Neural cell (in vitro differentiated cells): Measurements from ENCODE around the gene NEURL1. TPM values are rescaled to one million over a fixed set of nuclear protein-coding genes. Genes with fewer than 3 reads are reported as not detected.

Experiments
- H2AFZ ChIP-seq: fragments of 200-600, 300-800 bp; sonication (generic), shearing (Covaris generic); 2 replicates; pipeline ENCODE4 v1.6.0; 2014; ENCODE audit warnings: low read depth, mild to moderate bottlenecking, antibody characterized with exemption, low read length, moderate library complexity
- H3F3A ChIP-seq: fragments of 200-600 bp; shearing (Covaris generic); 2 replicates; pipeline ENCODE4 v1.6.1; 2016; ENCODE audit warnings: mild to moderate bottlenecking, moderate library complexity, mixed read lengths, antibody characterized with exemption, low read length; ENCODE audit not compliant: insufficient read depth, poor library complexity, severe bottlenecking
- H3K27ac ChIP-seq: fragments of 200-600, 300-800 bp; sonication (generic), shearing (Covaris generic); 2 replicates; pipeline ENCODE4 v1.5.1; 2014; ENCODE audit warnings: mild to moderate bottlenecking, low read length, moderate library complexity
- H3K27me3 ChIP-seq: fragments of 300-800, 200-600 bp; sonication (generic), shearing (Covaris generic); 2 replicates; pipeline ENCODE4 v1.6.0; 2014; ENCODE audit warnings: mild to moderate bottlenecking, low read depth, low read length, moderate library complexity; ENCODE audit not compliant: insufficient read depth
- H3K36me3 ChIP-seq: fragments of 300-800, 200-600 bp; sonication (generic), shearing (Covaris generic); 2 replicates; pipeline ENCODE4 v1.5.1; 2014; ENCODE audit warnings: mild to moderate bottlenecking, antibody characterized with exemption, low read length, moderate library complexity; ENCODE audit not compliant: insufficient read depth
- H3K4me2 ChIP-seq: fragments of 300-800, 200-600 bp; sonication (generic), shearing (Covaris generic); 2 replicates; pipeline ENCODE4 v1.6.0; 2014; ENCODE audit warnings: mild to moderate bottlenecking, low read length
- H3K4me3 ChIP-seq: fragments of 300-800, 200-600 bp; sonication (generic), shearing (Covaris generic); 2 replicates; pipeline ENCODE4 v1.5.1; 2014; ENCODE audit warnings: mild to moderate bottlenecking, low read length, moderate library complexity
- H3K79me2 ChIP-seq: fragments of 200-600 bp; shearing (Covaris generic); replicated peaks from 2 replicates; pipeline ENCODE4 v1.6.0; 2014; ENCODE audit warnings: mild to moderate bottlenecking, low read length, moderate library complexity; ENCODE audit not compliant: insufficient read depth
- H3K9ac ChIP-seq: fragments of 300-800, 200-600 bp; sonication (generic), shearing (Covaris generic); 2 replicates; pipeline ENCODE4 v1.6.1; 2016; ENCODE audit warnings: mild to moderate bottlenecking, low read length, mixed read lengths
- H3K9me2 ChIP-seq: fragments of 200-600 bp; shearing (Covaris generic); 2 replicates; pipeline ENCODE4 v1.6.1; 2016; ENCODE audit warnings: mild to moderate bottlenecking, low read length, mixed read lengths; ENCODE audit not compliant: insufficient read depth
- H3K9me3 ChIP-seq: fragments of 200-600, 300-800 bp; sonication (generic), shearing (Covaris generic); 2 replicates; pipeline ENCODE4 v1.6.1; 2016; ENCODE audit warnings: mild to moderate bottlenecking, mixed run types, low read length, moderate library complexity, mixed read lengths
- H4K20me1 ChIP-seq: fragments of 200-600 bp; shearing (Covaris generic); 2 replicates; pipeline ENCODE4 v1.6.1; 2016; ENCODE audit warnings: mild to moderate bottlenecking, mixed run types; ENCODE audit not compliant: insufficient read depth
- CTCF ChIP-seq: fragments of 450-650 bp; IDR thresholded peaks from 2 replicates; pipeline ENCODE4 v1.5.1; 2014; ENCODE audit warnings: antibody characterized with exemption, mild to moderate bottlenecking, moderate library complexity; ENCODE audit not compliant: poor library complexity, severe bottlenecking
- EP300 ChIP-seq: fragments of 450-650 bp; conservative IDR thresholded peaks from 2 replicates; pipeline ENCODE4 v1.6.1; 2014; ENCODE audit warnings: antibody characterized with exemption, mild to moderate bottlenecking, moderate library complexity; ENCODE audit not compliant: poor library complexity, severe bottlenecking
- EZH2 ChIP-seq: fragments of 200-600, 300-800 bp; shearing (Covaris generic), sonication (generic); IDR thresholded peaks from 2 replicates; pipeline ENCODE4 v1.6.1; 2014; ENCODE audit warnings: antibody characterized with exemption, low read length, borderline replicate concordance, mild to moderate bottlenecking; ENCODE audit not compliant: insufficient read depth, poor library complexity, severe bottlenecking
- MXI1 ChIP-seq: fragments of 450-650 bp; conservative IDR thresholded peaks from 2 replicates; pipeline ENCODE4 v1.6.1; 2014; ENCODE audit warnings: antibody characterized with exemption, mild to moderate bottlenecking; ENCODE audit not compliant: poor library complexity, severe bottlenecking
- POLR2AphosphoS5 ChIP-seq: IDR thresholded peaks from 2 replicates; pipeline ENCODE4 v1.6.1; 2012
- RAD21 ChIP-seq: fragments of 450-650 bp; conservative IDR thresholded peaks from 2 replicates; pipeline ENCODE4 v1.6.1; 2014; ENCODE audit warnings: antibody characterized with exemption, mild to moderate bottlenecking, moderate library complexity
- REST ChIP-seq: IDR thresholded peaks from 2 replicates; pipeline ENCODE4 v1.6.1; 2012; ENCODE audit warnings: borderline replicate concordance
- SMC3 ChIP-seq: fragments of 450-650 bp; conservative IDR thresholded peaks from 2 replicates; pipeline ENCODE4 v1.6.1; 2014; ENCODE audit warnings: antibody characterized with exemption, mild to moderate bottlenecking, moderate library complexity; ENCODE audit not compliant: poor library complexity
- TAF1 ChIP-seq: IDR thresholded peaks from 2 replicates; pipeline ENCODE4 v1.6.1; 2012; ENCODE audit warnings: low read depth
- polyA plus RNA-seq: library from polyadenylated mRNA; depleted of rRNA; stranded (reverse); fragments of >200 nt; gene quantifications from 2 replicates; pipeline ENCODE4 v1.2.3, GENCODE V29; 2014

The NEURL1 gene
- polyA plus RNA-seq, 1 donor from 2014 or later = 12.3 TPM

GRCh38 chr10:103590060-103590459 is 96.6 kb downstream of the NEURL1 start:
- Histone ChIP-seq H2AFZ (no peak overlapping the region), H3K9me2 (no peaks in the 10 kb centered on the region), H3K9ac (no peak overlapping the region), H3K4me2 (no peak overlapping the region), H3K36me3 (no peaks in the 10 kb centered on the region), H3F3A (no peaks in the 10 kb centered on the region), H3K27me3 (no peaks in the 10 kb centered on the region), H3K27ac (no peak overlapping the region), H4K20me1 (no peaks in the 10 kb centered on the region), H3K9me3 (no peaks in the 10 kb centered on the region), H3K79me2 (no peaks in the 10 kb centered on the region), H3K4me3 (no peak overlapping the region)
- TF ChIP-seq EZH2 = no peak
- TF ChIP-seq EP300 = no peak
- TF ChIP-seq MXI1 = no peak
- no peak for TF ChIP-seq CTCF
- no peak for TF ChIP-seq REST
- no peak for TF ChIP-seq RAD21
- TF ChIP-seq TAF1 = no peak
- no peak for TF ChIP-seq SMC3
- TF ChIP-seq POLR2AphosphoS5 = no peak

GRCh38 chr10:103590744-103591291 is 97.3 kb downstream of the NEURL1 start:
- no peaks in the 10 kb centered on the region for H3K9me3 ChIP-seq
- no peaks in the 10 kb centered on the region for H4K20me1 ChIP-seq
- H2AFZ ChIP-seq = no peak overlapping the region
- no peak overlapping the region for H3K9ac ChIP-seq
- H3K4me3 ChIP-seq = no peak overlapping the region
- H3K27ac ChIP-seq = no peak overlapping the region
- no peaks in the 10 kb centered on the region for H3K79me2 ChIP-seq
- H3F3A ChIP-seq = no peaks in the 10 kb centered on the region
- no peaks in the 10 kb centered on the region for H3K36me3 ChIP-seq
- TF ChIP-seq EP300 (no peak), CTCF (no peak)
- H3K27me3 ChIP-seq = no peaks in the 10 kb centered on the region
- H3K4me2 ChIP-seq = no peak overlapping the region
- no peaks in the 10 kb centered on the region for H3K9me2 ChIP-seq
